HEK293 (cell line): ENCODE measurements around the gene KCNJ15.

Experiments
- KLF9 ChIP-seq: fragments of 450-650 bp; formaldehyde crosslinking; IDR thresholded peaks from 2 replicates; pipeline ENCODE4 v1.5.1; 2016; ENCODE audit warnings: missing biosample characterization, missing genetic modification characterization, low read depth
- OVOL3 ChIP-seq: fragments of 450-650 bp; formaldehyde crosslinking; IDR thresholded peaks from 2 replicates; pipeline ENCODE4 v1.5.1; 2016; ENCODE audit warnings: missing biosample characterization, missing genetic modification characterization
- PBX3 ChIP-seq: sonication (generic); formaldehyde crosslinking; IDR thresholded peaks from 2 replicates; pipeline ENCODE4 v1.8.1; 2022; ENCODE audit warnings: mild to moderate bottlenecking, moderate library complexity, missing genetic modification reagents
- SCRT2 ChIP-seq: fragments of 450-650 bp; formaldehyde crosslinking; IDR thresholded peaks from 2 replicates; pipeline ENCODE4 v1.5.1; 2016; ENCODE audit warnings: missing biosample characterization, missing genetic modification characterization
- SP2 ChIP-seq: fragments of 450-650 bp; formaldehyde crosslinking; IDR thresholded peaks from 2 replicates; pipeline ENCODE4 v1.5.1; 2016; ENCODE audit warnings: missing biosample characterization, missing genetic modification characterization
- ZEB2 ChIP-seq: fragments of 450-650 bp; formaldehyde crosslinking; IDR thresholded peaks from 2 replicates; pipeline ENCODE4 v1.5.1; 2016; ENCODE audit warnings: missing biosample characterization, missing genetic modification characterization
- ZNF140 ChIP-seq: fragments of 450-650 bp; formaldehyde crosslinking; IDR thresholded peaks from 2 replicates; pipeline ENCODE4 v1.5.1; 2016; ENCODE audit warnings: missing biosample characterization, missing genetic modification characterization
- ZNF146 ChIP-seq: fragments of 450-650 bp; formaldehyde crosslinking; IDR thresholded peaks from 2 replicates; pipeline ENCODE4 v1.5.1; 2016; ENCODE audit warnings: missing biosample characterization, missing genetic modification characterization
- ZNF157 ChIP-seq: fragments of 450-650 bp; formaldehyde crosslinking; IDR thresholded peaks from 2 replicates; pipeline ENCODE4 v1.5.1; 2016; ENCODE audit warnings: missing biosample characterization, missing genetic modification characterization
- ZNF202 ChIP-seq: fragments of 450-650 bp; formaldehyde crosslinking; IDR thresholded peaks from 2 replicates; pipeline ENCODE4 v1.5.1; 2016; ENCODE audit warnings: missing biosample characterization, missing genetic modification characterization, borderline replicate concordance
- ZNF24 ChIP-seq: fragments of 450-650 bp; formaldehyde crosslinking; IDR thresholded peaks from 2 replicates; pipeline ENCODE4 v1.5.1; 2016; ENCODE audit warnings: missing biosample characterization, missing genetic modification characterization
- ZNF26 ChIP-seq: fragments of 450-650 bp; formaldehyde crosslinking; IDR thresholded peaks from 2 replicates; pipeline ENCODE4 v1.5.1; 2016; ENCODE audit warnings: missing biosample characterization, missing genetic modification characterization
- ZNF324 ChIP-seq: fragments of 450-650 bp; formaldehyde crosslinking; IDR thresholded peaks from 2 replicates; pipeline ENCODE4 v1.5.1; 2016; ENCODE audit warnings: missing biosample characterization, missing genetic modification characterization
- ZNF335 ChIP-seq: fragments of 450-650 bp; formaldehyde crosslinking; conservative IDR thresholded peaks from 2 replicates; pipeline ENCODE4 v1.5.1; 2016; ENCODE audit warnings: missing biosample characterization, missing genetic modification characterization
- ZNF362 ChIP-seq: fragments of 450-650 bp; formaldehyde crosslinking; IDR thresholded peaks from 2 replicates; pipeline ENCODE4 v1.5.1; 2016; ENCODE audit warnings: missing biosample characterization, missing genetic modification characterization
- ZNF366 ChIP-seq: fragments of 450-650 bp; formaldehyde crosslinking; conservative IDR thresholded peaks from 2 replicates; pipeline ENCODE4 v1.5.1; 2016; ENCODE audit warnings: missing biosample characterization, missing genetic modification characterization
- ZNF391 ChIP-seq: fragments of 450-650 bp; formaldehyde crosslinking; IDR thresholded peaks from 2 replicates; pipeline ENCODE4 v1.5.1; 2016; ENCODE audit warnings: low read depth, missing biosample characterization, missing genetic modification characterization, borderline replicate concordance
- ZNF394 ChIP-seq: fragments of 450-650 bp; formaldehyde crosslinking; IDR thresholded peaks from 2 replicates; pipeline ENCODE4 v1.5.1; 2016; ENCODE audit warnings: missing biosample characterization, missing genetic modification characterization, mild to moderate bottlenecking, moderate library complexity, borderline replicate concordance
- ZNF404 ChIP-seq: fragments of 450-650 bp; formaldehyde crosslinking; IDR thresholded peaks from 2 replicates; pipeline ENCODE4 v1.5.1; 2017; ENCODE audit warnings: missing biosample characterization, missing genetic modification characterization
- ZNF423 ChIP-seq: fragments of 450-650 bp; formaldehyde crosslinking; IDR thresholded peaks from 2 replicates; pipeline ENCODE4 v1.5.1; 2016; ENCODE audit warnings: missing biosample characterization, missing genetic modification characterization
- ZNF488 ChIP-seq: fragments of 450-650 bp; formaldehyde crosslinking; IDR thresholded peaks from 2 replicates; pipeline ENCODE4 v1.5.1; 2016; ENCODE audit warnings: missing biosample characterization, missing genetic modification characterization
- ZNF544 ChIP-seq: fragments of 450-650 bp; formaldehyde crosslinking; IDR thresholded peaks from 2 replicates; pipeline ENCODE4 v1.5.0; 2017; ENCODE audit warnings: missing biosample characterization, missing genetic modification characterization
- ZNF596 ChIP-seq: fragments of 450-650 bp; IDR thresholded peaks from 2 replicates; pipeline ENCODE4 v1.5.0; 2018; ENCODE audit warnings: missing biosample characterization, mild to moderate bottlenecking, missing genetic modification characterization, moderate library complexity
- ZNF600 ChIP-seq: fragments of 450-650 bp; formaldehyde crosslinking; IDR thresholded peaks from 2 replicates; pipeline ENCODE4 v1.5.1; 2016; ENCODE audit warnings: missing biosample characterization, missing genetic modification characterization
- ZNF624 ChIP-seq: fragments of 450-650 bp; formaldehyde crosslinking; IDR thresholded peaks from 2 replicates; pipeline ENCODE4 v1.5.1; 2017; ENCODE audit warnings: missing biosample characterization, missing genetic modification characterization
- ZNF677 ChIP-seq: fragments of 450-650 bp; IDR thresholded peaks from 2 replicates; pipeline ENCODE4 v1.5.0; 2018; ENCODE audit warnings: missing biosample characterization, mild to moderate bottlenecking, missing genetic modification characterization, moderate library complexity
- ZNF707 ChIP-seq: fragments of 450-650 bp; formaldehyde crosslinking; IDR thresholded peaks from 2 replicates; pipeline ENCODE4 v1.5.1; 2016; ENCODE audit warnings: missing biosample characterization, missing genetic modification characterization
- ZNF776 ChIP-seq: fragments of 450-650 bp; formaldehyde crosslinking; IDR thresholded peaks from 2 replicates; pipeline ENCODE4 v1.5.0; 2017; ENCODE audit warnings: missing biosample characterization, missing genetic modification characterization, borderline replicate concordance
- ZNF792 ChIP-seq: fragments of 450-650 bp; formaldehyde crosslinking; IDR thresholded peaks from 2 replicates; pipeline ENCODE4 v1.5.1; 2016; ENCODE audit warnings: missing biosample characterization, missing genetic modification characterization
- ZSCAN30 ChIP-seq: fragments of 450-650 bp; IDR thresholded peaks from 2 replicates; pipeline ENCODE4 v1.5.1; 2018; ENCODE audit warnings: missing biosample characterization, mild to moderate bottlenecking, missing genetic modification characterization, moderate library complexity
- TF ChIP-seq, protein P1 (sequence below): fragments of 450-650 bp; formaldehyde crosslinking; IDR thresholded peaks from 2 replicates; pipeline ENCODE4 v1.5.1; 2016; ENCODE audit warnings: missing biosample characterization, missing genetic modification characterization
- TF ChIP-seq, protein P2 (sequence below): fragments of 450-650 bp; formaldehyde crosslinking; IDR thresholded peaks from 2 replicates; pipeline ENCODE4 v1.5.1; 2017; ENCODE audit warnings: missing biosample characterization, missing genetic modification characterization

Gene KCNJ15

GRCh38 chr21:38349111-38349746, 92.4 kb downstream of the KCNJ15 start (continued):
- TF ChIP-seq, protein P1, sequence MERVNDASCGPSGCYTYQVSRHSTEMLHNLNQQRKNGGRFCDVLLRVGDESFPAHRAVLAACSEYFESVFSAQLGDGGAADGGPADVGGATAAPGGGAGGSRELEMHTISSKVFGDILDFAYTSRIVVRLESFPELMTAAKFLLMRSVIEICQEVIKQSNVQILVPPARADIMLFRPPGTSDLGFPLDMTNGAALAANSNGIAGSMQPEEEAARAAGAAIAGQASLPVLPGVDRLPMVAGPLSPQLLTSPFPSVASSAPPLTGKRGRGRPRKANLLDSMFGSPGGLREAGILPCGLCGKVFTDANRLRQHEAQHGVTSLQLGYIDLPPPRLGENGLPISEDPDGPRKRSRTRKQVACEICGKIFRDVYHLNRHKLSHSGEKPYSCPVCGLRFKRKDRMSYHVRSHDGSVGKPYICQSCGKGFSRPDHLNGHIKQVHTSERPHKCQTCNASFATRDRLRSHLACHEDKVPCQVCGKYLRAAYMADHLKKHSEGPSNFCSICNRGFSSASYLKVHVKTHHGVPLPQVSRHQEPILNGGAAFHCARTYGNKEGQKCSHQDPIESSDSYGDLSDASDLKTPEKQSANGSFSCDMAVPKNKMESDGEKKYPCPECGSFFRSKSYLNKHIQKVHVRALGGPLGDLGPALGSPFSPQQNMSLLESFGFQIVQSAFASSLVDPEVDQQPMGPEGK (tag by site-specific recombination) = peak; percentile 47; the same call in 1 of the 2 replicates
- TF ChIP-seq ZNF707 (tag by site-specific recombination) = no peak
- TF ChIP-seq ZNF335 (tag by site-specific recombination) = no peak
- TF ChIP-seq ZNF324 (tag by site-specific recombination) = no peak
- no peak for TF ChIP-seq SCRT2
- 0 out of 2 replicates have a peak, but pooled peaks have one; percentile 36 for TF ChIP-seq ZEB2 (tag by site-specific recombination)
- no peak for TF ChIP-seq ZNF544 (tag by site-specific recombination)
- TF ChIP-seq ZNF600 (tag by site-specific recombination) = peak; percentile 38; the same call in 1 of the 2 replicates
- TF ChIP-seq KLF9 (tag by site-specific recombination) = no peak
- TF ChIP-seq ZNF146 (tag by site-specific recombination) = no peak
- no peak for TF ChIP-seq ZNF26 (tag by site-specific recombination)
- TF ChIP-seq ZNF366 (tag by site-specific recombination) = peak; percentile 85
- no peak for TF ChIP-seq ZNF677 (tag by site-specific recombination)
- no peak for TF ChIP-seq ZNF404
- peak; percentile 56 for TF ChIP-seq ZNF394 (tag by site-specific recombination)
- no peak for TF ChIP-seq ZNF202 (tag by site-specific recombination)
- TF ChIP-seq, protein P2, sequence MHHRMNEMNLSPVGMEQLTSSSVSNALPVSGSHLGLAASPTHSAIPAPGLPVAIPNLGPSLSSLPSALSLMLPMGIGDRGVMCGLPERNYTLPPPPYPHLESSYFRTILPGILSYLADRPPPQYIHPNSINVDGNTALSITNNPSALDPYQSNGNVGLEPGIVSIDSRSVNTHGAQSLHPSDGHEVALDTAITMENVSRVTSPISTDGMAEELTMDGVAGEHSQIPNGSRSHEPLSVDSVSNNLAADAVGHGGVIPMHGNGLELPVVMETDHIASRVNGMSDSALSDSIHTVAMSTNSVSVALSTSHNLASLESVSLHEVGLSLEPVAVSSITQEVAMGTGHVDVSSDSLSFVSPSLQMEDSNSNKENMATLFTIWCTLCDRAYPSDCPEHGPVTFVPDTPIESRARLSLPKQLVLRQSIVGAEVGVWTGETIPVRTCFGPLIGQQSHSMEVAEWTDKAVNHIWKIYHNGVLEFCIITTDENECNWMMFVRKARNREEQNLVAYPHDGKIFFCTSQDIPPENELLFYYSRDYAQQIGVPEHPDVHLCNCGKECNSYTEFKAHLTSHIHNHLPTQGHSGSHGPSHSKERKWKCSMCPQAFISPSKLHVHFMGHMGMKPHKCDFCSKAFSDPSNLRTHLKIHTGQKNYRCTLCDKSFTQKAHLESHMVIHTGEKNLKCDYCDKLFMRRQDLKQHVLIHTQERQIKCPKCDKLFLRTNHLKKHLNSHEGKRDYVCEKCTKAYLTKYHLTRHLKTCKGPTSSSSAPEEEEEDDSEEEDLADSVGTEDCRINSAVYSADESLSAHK (tag by site-specific recombination) = no peak
- no peak for TF ChIP-seq SP2 (tag by site-specific recombination)
- TF ChIP-seq ZNF792 = no peak
- TF ChIP-seq ZNF776 (tag by site-specific recombination) = no peak
- TF ChIP-seq ZNF24 (tag by site-specific recombination) = no peak
- no peak for TF ChIP-seq ZNF362 (tag by site-specific recombination)
- TF ChIP-seq ZNF596 = no peak
- no peak for TF ChIP-seq PBX3 (CRISPR knock-in tag)
- TF ChIP-seq OVOL3 = 0 out of 2 replicates have a peak, but pooled peaks have one; percentile 11
- TF ChIP-seq ZNF157 (tag by site-specific recombination) = no peak
- TF ChIP-seq ZNF488 (tag by site-specific recombination) = no peak
- no peak for TF ChIP-seq ZNF624 (tag by site-specific recombination)
- TF ChIP-seq ZNF391 (tag by site-specific recombination) = peak; percentile 57; the same call in 1 of the 2 replicates
- TF ChIP-seq ZNF423 = no peak
- TF ChIP-seq ZNF140 (tag by site-specific recombination) = no peak
- no peak for TF ChIP-seq ZSCAN30
